ENCODE results near the gene CSTPP1.

DNA sequence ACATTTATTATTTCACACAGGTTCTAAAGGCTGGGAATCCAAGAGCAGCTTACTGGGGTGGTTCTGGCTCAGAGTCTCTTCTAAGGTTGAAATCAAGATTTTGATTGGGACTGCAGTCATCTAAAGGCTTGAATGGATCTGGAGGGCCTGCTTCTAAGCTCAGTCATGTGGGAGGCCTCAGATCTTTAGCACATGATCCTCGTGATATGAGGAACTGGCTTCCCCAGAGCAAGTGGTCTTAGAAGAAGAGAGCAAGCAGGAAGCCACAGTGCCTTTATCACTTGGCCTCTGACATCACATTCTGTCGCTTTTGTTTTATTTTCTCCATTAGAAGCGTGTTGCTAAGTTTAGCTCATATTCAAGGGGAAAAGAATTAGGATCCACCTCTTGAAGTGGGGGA lies 151.2 kb downstream of the CSTPP1 start:
- TF ChIP-seq CTCF (IDR thresholded peaks at IDR 0.05), result no peak
- no peak for TF ChIP-seq POLR2A (IDR thresholded peaks at IDR 0.05)

All from Peyer's patch (tissue), 4 donors.